Stimulated activated CD8-positive, alpha-beta memory T cell treated with anti-CD3 and anti-CD28 coated beads, Interleukin-12 subunit alpha, Interleukin-12 subunit beta, amount 100 ng/mL, for 1 hour (primary cell): ENCODE data around the gene MISP3.
A peak's percentile ranks its signal among the peaks of the same experiment; 100 is the strongest.

Source experiments
- DNase-seq: peaks from one replicate; pipeline ENCODE4 v3.0.0-alpha.2; 2020; ENCODE audit warnings: low read depth

The MISP3 gene

DNA sequence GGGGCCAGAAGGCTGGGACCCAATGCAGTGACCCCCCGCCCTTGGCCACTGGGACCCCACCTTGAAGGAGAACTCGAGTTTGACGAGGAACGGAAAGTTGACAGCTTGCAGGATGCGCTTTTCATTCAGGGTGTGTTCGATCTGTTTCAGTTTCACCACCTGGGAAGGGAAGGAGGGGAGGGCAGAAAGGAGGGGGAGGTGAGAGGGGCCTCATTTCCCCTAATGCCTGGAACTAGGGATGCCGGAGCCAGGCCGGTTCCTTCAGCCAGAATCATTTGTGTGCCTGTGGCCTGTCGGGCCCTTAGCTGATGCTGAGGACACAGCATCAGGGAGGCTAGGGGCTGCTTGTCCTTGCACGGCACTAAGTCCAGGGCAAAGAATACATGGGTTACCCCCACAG, 30.2 kb downstream of the MISP3 start:
- DNase-seq = no peak

DNA sequence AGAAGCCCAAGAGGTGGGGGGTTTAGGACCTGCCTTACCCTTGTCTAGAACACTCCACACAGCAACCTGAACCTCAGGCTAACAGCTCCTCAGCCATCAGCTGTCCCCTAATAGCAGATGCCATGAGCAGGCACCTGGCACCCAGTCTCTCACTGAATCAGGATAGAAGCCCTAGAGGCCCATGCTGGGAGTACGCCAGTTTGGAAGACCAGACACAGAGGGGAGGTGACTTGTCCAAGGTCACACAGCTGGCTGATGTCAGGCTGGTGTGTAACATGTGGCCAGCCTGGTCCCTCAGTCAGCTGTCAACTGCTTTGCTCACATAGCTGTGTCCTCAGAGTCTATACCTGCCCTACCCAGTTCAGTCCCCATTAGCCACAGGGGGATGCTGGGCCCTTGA, 30.7 kb downstream of the MISP3 start:
- DNase-seq = no peak

DNA sequence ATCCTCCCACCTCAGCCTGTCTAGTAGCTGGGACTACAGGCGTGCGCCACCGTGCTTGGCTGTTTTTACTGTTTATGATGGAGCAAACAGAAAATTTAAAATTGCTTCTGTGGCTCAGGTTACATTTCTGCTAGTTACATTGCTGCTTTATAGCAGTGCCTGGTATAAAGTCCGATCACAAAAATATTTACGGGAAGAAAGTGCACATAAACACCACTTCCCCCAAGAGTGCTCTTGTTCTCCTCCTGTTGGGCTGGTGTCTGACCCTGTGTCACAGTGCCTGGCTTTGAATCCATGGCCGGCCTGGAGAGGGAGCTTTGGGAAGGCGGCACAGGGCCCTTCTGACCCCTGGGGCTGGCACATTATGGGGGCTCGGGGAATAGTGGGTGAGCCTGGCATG, 33.1 kb downstream of the MISP3 start:
- DNase-seq = no peak

DNA sequence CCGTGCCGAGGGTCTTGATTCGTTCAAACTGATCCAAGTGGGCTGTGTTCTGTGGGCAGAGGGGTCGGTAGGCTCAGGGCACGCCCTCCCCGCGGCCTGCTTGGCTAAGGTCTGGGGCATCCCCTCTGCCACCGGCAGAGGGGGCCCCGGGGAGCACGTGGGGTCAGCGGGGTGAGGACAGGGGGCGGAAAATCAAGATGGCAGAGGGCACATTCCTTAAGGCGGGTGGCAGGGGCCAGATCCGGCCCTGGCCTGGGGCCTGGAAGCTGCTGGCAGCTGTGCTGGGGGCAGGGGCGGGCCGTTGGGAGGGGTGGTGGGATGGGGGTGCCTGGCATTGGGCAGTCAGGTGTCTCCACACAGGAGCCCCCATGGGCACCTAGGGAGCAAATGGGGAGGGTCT, 34.3 kb downstream of the MISP3 start:
- no peak for DNase-seq

DNA sequence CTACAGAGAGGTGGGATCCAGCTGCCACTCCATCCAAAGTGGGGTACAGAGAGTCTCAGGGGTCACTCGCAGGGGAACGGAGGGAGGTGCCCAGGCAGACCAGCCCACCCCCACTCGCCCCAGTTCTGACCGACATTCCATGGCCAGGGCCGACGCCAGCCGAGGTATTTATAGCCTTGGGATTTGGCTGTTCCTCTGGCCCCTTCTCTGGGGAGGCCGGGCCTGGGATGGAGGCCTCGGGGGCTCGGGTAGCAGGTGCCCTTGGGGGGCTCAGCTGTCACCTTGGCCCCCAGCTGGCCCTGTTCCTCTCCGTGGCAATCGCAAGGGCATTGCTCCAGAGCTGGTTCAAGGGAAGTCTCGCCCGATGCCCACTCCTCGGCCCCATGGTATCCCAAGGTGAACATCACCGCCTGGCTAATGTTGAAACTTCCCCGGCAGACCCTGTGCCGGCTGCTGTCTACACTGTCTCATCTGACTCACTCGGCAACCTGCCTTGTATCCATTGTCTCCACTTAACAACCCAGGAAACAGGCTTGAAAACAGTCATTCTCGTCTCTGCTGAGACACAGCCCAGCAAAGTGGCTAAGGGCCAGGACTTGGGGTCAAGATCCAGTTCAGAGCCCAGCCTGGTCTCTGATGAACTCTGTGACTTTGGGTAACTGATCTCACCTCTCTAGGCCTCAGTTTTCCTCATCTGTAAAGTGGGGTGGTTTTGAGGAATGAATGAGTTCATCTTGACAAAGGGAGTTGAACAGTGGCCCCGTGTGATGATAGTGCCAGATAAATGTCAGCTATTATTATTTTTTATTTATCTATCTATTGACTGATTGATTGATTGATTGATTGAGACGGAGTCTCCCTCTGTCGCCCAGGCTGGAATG, 35.2 kb downstream of the MISP3 start:
- no peak for DNase-seq

DNA sequence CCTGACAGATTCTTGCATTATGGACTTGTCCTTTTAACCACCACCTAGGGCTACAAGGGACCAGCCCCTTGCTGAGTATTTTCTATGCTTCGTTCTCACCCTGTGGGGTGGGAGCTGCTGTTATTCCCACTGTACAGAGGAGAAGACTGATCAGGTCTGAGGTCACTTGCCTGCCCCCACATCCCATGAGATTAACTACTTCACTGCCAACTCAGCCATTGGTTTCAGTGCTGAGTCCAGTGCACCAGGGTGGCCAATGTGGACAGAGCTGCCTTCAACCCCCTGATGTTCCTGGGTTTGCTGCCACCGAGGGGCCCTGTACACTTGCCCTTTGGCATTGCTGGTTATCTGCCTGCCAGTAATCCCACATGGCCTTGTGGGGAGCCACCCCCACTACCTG, 38.1 kb downstream of the MISP3 start:
- DNase-seq = no peak

DNA sequence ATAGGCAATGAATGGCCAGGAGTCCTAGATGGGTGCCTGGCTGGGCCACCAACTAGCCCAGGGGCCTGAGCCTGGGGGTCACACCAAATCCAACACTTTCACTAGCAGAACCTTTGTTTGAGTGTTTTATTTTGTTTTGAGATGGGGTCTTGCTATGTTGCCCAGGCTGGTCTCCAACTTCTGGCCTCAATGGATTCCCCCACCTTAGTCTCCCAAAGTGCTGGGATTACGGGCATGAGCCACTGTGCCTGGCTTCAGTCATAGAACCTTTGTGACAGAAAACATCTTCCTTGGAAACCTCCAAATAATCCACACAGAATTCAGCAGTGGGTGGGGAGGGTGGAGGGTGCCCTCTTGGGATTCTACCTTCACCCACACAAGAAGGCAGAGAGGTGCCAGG, 38.9 kb downstream of the MISP3 start:
- DNase-seq = no peak

DNA sequence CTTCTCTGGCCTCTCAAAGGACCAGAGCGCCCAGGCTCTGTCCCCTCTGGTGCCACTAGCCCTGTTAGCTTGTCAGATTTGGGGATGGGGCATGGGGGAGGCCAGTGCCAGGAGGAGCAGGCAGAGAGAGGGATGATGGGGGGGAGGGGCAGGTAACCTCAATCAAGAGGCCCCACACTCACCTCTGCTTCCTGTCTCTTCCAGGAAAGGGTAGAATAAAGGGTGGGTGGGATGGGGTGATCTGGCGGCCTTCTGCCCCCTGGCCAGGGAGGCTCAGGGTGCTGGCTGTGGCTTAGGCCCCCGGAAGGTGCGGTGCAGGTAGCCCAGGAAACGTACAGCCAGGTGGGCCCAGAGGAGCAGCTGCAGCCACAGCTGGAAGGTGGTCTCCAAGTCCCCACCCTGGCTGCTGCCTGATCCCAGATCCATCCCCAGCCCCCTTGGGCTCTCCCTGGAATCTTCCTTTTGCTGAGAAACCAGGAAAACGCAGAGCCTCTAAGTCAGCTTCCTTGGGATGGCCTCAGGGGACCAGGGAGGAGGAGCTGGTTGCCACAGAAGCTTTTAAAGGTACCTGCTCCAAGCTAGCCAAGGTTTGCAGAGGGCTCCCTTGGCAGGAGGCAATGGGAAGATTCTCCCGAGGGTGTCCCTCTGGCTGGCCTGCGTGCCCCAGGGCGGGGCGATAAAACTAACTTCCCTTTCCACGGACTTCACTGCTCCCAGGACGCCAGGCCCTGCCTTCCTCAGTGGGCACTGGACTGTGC, 39.6 kb downstream of the MISP3 start:
- DNase-seq = no peak

DNA sequence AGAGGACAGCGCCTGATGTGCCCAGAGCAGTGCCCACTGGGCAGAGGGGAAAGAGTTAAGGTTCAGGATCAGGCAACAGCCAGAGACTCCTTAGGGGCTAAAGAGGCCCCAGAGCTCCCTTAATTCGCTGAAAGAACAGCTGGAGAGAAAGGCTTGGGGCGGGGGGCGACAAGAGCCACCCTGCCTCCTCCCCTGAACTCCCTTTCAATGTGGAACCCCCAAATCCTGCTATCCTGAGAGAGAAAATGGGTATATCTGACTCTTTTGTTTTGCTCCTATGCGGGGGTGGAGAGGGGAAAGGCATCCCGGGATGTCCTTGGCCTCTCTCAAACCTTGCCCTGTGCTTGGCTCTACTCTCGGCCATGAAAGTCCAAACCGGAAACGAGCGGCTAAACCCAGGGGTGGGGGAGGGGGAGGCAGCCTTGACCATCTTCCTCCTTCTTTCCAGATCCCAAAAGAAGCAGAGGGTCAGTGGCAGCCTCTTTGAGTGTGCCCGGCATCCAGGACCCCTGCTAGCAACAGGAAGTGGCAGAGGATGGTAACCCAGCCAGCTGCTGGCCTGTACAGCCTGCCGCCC, 40.3 kb downstream of the MISP3 start:
- no peak for DNase-seq

DNA sequence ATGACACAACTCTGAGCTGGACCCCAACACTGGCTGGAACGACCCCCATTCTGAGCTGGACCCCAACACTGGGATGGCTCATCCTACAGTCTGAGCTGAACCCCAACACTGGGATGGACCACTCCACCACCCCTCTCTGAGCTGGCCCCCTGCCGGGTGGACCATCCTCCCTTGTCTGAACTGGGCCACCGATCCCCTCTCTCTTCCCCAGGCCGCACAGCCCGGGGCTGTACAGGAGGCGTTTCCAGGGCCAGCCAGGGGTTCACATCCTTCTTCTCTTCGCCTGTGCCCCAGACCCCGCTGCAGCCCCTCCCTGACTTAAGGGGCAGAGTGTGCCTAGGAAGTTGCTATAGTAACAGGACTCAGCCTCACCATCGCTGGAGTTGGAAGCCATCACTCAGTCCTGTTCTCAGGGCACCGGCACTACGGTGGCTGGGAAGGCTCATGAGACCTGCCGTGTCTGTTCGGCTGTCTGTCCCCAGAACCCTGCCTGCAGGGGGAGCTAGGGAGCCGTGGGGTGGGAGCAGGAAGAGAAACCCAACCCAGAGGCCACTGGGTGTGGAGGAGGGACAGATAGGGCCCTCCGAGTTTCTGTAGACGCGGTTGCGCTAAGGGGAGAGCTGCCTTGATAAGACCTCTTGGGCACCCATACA, 41.3 kb downstream of the MISP3 start:
- DNase-seq = no peak

DNA sequence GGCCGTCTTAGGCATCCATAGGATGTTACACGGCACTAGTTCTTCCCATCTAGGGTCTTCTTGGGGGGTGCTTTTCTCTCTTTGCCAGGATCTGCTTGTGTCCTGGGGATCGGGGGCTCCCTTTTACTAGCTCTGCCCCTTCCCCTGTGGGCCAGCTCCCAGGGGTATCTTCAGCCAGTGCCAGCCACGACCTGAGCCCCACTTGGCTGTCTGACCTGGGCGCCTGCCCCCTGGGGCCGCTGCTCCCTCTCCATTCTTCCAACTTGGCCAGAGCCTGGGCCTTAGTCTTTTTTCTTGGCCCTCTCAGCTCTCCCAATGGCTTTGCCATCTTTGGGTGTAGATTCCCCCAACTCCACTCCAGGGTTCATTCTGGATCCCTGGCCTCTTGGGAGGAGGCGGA, 41.9 kb downstream of the MISP3 start:
- DNase-seq = no peak

DNA sequence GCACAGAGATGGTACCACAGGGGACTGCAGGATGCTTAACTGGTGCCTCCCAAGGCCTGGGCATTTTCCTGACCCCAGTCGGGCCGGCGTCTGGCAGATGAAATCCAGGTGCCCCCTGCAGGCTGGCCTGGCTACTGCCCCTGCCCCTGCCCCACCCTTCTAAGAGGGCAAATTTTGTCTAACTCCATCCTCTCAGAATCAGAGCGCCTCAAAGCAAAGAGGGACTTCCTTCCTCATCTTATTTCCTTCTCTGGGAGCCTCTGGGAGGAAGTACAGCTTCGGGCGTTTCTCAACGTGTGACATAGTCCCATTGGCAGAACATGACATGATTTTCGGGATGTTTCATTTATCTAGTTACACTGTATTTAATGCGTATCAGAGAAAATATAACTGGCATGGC, 42.3 kb downstream of the MISP3 start:
- no peak for DNase-seq

DNA sequence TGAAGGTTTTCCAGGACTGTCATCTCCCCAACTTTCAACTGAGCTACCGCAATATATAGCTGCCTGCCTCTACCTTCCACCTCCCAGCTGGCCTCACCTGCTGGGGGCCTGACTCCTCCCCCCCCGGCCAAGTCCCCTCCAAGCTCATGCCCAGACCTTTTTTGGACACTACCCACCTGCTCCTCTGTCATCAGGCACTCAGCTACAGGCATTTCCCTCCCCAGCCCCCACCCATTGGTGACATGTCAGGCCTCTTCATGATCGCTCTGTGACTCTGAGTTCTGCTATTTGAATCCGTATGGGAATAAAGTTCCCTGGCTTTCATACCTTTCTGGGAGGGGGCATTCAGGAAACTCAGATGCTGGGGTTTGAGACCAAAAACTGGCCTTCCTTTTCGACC, 43.2 kb downstream of the MISP3 start:
- DNase-seq = no peak

DNA sequence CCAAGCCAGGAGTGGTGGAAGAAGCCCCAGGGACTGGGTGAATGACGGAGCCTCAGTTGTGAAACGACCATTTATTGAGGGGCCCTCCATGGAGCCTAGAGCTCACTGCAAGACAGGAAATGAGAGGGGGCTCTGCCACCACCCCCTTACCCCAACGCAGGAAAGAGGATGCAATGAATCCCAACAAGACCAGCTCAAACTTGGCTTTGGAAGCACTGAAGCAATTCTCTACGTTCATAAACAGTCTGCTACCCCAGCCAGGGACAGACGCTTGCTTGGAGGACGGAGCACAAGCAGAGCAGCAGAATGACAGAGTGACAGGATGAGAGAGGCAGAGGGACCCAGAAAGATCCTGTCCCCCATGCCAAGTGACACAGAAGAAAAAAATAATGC, 43.9 kb downstream of the MISP3 start:
- no peak for DNase-seq

DNA sequence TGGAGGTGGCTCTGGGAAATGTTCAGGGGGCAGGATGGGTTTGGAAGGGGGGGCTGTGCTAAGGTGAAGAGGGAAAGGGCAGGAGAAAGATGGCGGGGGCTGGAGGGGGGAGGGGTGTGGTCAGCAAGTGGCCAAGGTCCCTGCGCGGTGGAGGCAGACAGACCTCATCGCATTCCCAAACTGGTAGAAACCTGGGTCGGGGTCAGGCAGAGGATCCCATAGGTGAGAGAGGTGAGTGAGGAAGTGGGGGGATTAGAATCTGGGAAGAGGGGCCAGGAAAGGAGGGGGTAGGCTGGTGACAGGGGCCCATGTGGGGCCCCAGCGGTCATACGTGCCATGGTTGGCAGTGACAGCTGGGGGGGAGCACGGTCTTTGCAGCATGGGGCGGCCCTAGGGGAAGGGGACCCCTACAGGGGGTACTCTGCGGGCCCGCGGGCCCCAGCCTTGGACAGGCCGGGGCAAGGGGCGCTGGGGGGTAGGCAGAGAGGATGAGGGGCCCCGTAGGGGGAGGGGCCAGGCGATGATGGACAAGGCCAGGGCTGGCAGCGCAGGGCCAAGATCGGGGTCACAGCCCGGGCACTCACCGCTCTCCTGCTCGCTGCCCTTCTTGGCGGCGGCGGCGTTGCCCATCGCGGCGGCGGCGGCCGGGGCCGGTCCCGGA, 44.5 kb downstream of the MISP3 start:
- DNase-seq = no peak

DNA sequence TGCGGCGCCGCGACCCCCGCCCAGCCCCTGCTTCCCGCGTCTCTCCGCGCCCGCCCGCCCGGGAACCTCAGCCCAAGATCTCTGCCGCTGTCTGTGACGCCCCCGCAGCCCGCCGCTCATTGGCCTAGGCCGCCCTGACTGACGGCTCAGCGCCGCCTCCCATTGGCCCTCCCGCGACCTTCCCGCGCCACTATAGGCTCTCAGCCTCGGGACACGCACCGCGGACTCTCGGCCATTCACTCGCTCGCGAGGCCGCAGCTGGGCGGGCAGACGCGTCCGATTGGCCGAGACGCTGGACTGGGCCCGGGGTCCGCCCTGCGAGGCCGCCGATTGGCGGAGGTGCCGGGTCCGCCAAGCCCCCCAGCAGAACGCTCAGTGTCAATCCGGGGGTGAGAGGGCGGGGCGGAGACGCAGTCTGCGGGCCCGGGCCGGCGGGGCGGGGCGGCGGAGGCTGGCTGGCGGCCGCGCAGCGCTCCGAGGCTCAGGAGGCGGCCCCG, 45.1 kb downstream of the MISP3 start, which contains the start of gene PRKACA:
PRKACA (minus strand) TSS at position 95 of the 497 bp plus-strand sequence. CDS start 215 bp downstream, outside the sequence.
- DNase-seq = peak; percentile 95

DNA sequence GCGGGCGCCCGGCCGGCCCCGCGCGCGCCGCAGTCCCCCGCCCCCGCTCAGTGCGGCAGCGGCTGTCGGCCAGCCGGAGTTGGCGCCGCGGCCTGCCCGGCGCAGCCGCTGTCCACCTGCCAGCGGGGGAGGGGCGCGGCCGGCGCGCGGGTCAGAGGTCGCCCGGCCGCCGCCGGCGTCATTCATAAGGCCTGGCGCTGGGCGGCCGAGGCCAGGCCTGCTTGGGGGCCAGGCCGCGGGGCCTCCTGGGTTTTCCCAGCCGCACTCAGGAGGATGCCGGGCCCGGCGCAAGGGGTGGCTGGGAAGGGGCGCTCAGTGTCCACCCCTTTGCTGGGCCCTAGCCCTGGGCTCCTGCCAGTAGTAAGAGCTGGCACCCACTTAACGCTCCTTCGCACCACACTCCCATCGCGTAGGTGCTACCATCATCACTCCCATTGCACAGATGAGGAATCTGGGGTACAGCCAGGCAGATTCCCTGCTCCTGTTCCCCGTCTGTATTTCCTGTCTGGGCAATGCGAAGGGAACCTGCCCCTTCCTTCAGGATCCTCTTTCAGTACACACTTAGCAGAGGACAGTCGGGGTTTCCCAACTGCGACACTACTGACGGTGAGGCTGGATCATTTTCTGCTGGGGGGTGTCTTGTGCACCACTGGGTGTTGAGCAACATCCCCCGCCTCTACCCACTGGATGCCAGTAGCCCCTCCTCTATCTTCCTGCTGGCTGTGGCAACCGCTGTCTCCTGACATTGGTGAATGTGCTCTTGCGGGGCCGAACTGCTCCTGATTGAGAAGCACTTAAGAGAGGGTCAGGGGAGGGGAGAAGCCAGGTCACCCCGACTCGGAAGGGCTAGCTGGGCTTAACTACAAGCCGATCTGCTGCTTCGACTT, 45.8 kb downstream of the MISP3 start:
- no peak for DNase-seq

DNA sequence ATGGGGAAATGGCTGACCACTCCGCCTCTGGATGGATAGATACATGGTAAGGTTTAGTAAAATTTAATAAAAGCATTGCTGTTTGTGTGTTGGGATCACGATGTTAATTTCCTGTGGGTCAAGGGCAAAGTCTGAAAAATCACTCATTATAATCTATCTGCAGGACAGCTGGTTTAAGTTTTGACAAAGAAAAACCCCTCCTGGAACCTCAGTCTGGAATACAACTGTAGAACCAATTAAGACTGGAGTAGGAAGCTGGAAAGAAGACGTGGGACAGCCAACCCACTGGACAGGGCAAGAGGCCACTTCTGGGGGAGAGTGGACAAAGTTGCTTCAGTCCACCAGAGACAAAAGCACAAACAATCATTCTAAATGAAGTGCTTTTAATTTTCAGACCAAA, 46.6 kb downstream of the MISP3 start:
- DNase-seq = no peak

DNA sequence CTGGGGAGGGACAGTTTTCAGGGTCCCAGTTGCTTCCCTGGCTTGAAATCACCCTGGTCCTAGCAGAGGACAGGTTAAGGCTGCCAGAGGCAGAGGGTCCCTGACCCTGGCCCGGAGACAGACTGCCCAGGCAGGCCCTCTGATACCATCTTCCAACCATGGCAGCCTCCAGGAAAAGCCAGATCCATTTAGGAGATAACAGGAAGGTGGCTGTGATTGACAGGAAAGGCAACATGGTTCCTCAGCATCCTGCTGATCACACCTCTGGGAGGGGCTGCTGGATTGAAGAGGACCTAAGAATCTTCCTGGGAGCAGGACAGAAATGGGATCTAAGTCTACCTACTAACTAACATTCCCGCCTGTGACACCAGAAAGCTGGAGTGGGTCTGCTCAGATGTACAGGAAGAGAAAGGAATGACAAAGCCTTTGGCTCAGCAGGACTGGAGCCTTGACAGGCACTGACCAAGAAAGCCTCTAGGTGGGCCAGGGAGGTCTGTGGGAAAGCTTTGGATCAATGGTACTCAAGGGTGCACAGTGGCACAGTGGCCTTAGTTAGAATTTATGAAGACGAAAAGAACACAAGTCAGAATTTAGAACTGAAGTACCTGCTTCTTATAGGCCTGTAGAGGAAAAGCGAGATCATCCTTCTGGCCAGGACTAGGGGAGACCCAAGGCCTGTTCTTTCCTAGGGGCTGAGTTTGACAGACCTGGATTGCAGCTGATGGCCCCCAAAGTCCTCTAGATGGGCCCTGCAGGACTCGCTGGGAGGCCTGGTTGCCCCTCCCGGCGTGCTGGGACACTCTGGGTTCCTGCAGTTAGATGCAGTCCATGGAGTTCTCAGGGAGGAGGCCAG, 47.3 kb downstream of the MISP3 start:
- no peak for DNase-seq

DNA sequence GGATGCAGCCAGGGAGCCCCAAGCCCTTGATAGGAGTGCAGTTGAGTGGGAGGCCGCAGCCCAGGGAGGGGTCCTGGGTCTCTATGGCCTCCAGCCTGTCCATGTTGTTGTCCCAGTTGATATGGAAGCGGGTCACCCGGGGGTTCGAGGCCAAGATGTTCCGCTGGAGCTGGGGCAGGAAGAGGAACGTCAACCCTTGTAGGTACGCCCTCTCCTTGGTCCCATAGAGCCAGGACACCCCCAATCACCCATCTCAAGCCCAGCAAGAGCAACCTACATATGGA, 47.9 kb downstream of the MISP3 start:
- no peak for DNase-seq
